Osteoblast (primary cell): ENCODE data around the gene CCDC89. TPM values are rescaled to one million over a fixed set of nuclear protein-coding genes. Genes with fewer than 3 reads are reported as not detected.

Experiments used
- DNase-seq: peaks from one replicate; pipeline ENCODE4 v3.0.0; 2011; ENCODE audit warnings: low spot score, mixed read lengths; ENCODE audit not compliant: insufficient read length; ENCODE audit errors: missing footprints
- H2AFZ ChIP-seq: 2 replicates; pipeline ENCODE4 v1.6.0; 2011; ENCODE audit warnings: mild to moderate bottlenecking, low read length
- H3K27ac ChIP-seq: 2 replicates; pipeline ENCODE4 v1.5.1; 2011; ENCODE audit warnings: mild to moderate bottlenecking, low read depth, low read length, moderate library complexity
- H3K27me3 ChIP-seq: 2 replicates; pipeline ENCODE4 v1.6.0; 2012; ENCODE audit warnings: mild to moderate bottlenecking, control low read depth, inconsistent platforms, low read length, moderate library complexity; ENCODE audit not compliant: insufficient read depth
- H3K36me3 ChIP-seq: 2 replicates; pipeline ENCODE4 v1.5.1; 2011; ENCODE audit warnings: mild to moderate bottlenecking, low read length, control low read depth, moderate library complexity; ENCODE audit not compliant: insufficient read depth
- H3K4me1 ChIP-seq: 2 replicates; pipeline ENCODE4 v1.5.1; 2011; ENCODE audit warnings: mild to moderate bottlenecking, low read length, control low read depth, moderate library complexity; ENCODE audit not compliant: insufficient read depth
- H3K4me2 ChIP-seq: 2 replicates; pipeline ENCODE4 v1.6.0; 2011; ENCODE audit warnings: mild to moderate bottlenecking, low read length; ENCODE audit not compliant: insufficient read depth
- H3K4me3 ChIP-seq: fragments of 200-600 bp; sonication (generic); 3 replicates; pipeline ENCODE4 v1.5.1; 2012; ENCODE audit warnings: mild to moderate bottlenecking, low read length, inconsistent platforms; ENCODE audit not compliant: insufficient read depth
- H3K79me2 ChIP-seq: 2 replicates; pipeline ENCODE4 v1.6.0; 2012; ENCODE audit warnings: mild to moderate bottlenecking, low read length, control low read depth, inconsistent platforms; ENCODE audit not compliant: insufficient read depth
- H3K9me3 ChIP-seq: 2 replicates; pipeline ENCODE4 v1.5.1; 2011; ENCODE audit warnings: low read depth, low read length, control low read depth
- H4K20me1 ChIP-seq: 2 replicates; pipeline ENCODE4 v1.6.0; 2012; ENCODE audit warnings: mild to moderate bottlenecking, low read length, control low read depth; ENCODE audit not compliant: insufficient read depth
- CTCF ChIP-seq: IDR thresholded peaks from 2 replicates; pipeline ENCODE4 v1.5.1; 2011; ENCODE audit warnings: mild to moderate bottlenecking, low read depth, low read length, moderate library complexity; ENCODE audit errors: extremely low read depth
- total RNA-seq: library from RNA; depleted of rRNA; stranded (reverse); fragments of >200 nt; gene quantifications from 2 replicates; pipeline ENCODE4 v1.2.3, GENCODE V29; 2012

CCDC89 gene
- total RNA-seq, 1 donor = 2.9 TPM

DNA sequence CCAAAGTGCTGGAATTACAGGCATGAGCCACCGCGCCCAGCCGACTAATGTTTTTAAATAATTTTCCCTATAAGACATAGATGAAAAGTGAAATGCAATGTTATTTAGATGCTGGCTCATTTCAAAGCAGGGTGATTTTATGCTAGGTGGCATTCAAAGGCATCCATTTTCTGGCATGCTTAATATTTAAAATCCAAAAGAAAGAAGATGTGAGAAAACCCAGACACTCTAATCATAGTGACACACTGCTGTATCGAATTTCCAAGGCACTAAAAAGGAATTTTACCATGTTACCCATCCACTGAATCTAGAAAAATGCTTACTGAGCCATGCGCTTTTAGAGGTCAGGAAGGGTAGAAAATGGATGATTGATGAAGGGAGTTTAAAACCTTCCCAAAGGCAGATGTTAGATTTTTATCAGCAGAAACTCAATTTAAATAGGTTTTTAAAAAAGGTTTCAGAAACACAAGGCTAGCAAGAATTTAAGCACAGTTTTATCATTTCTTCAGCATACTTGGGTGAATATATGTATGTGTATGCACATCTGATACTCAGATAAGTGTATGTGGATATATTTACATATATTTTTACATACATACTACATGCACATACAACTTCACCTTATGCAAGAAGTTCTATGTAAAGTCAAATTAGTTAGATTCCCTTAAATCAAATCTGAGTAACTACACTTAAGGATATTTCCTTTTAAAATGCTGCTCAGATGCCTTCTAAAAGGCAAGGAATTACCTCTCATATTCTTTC is 24.1 kb upstream of the CCDC89 start:
- no peaks in the 10 kb centered on the region for H3K9me3 ChIP-seq
- no peak overlapping the region for H3K4me2 ChIP-seq
- TF ChIP-seq CTCF = no peak
- no peaks in the 10 kb centered on the region for H3K36me3 ChIP-seq
- H3K4me3 ChIP-seq = no peak overlapping the region
- H3K4me1 ChIP-seq = peaks cover 17% of the 10 kb centered on the region
- H3K79me2 ChIP-seq = no peaks in the 10 kb centered on the region
- no peak for DNase-seq
- no peak overlapping the region for H2AFZ ChIP-seq
- H3K27me3 ChIP-seq = no peaks in the 10 kb centered on the region
- no peak overlapping the region for H3K27ac ChIP-seq
- H4K20me1 ChIP-seq = no peaks in the 10 kb centered on the region

DNA sequence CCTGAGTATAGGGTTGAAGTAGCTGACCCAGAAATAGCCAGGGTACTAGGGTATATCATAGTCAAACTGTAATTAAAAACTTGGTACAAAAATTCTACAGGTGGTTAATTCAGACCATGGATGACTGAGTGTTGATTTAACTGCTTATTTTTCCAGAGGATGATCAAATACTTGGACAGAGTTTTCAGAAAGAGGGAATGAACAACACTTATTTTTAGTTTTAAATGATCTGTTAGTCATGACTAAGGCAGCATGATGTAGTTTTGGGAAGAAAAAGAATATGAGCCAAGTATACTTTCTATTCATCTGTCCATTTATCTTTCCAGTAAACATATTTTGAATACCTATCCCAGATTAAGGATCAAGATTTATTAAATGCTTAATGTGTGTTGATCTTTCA is 19.8 kb upstream of the CCDC89 start:
- Histone ChIP-seq H3K4me1 (peaks cover 11% of the 10 kb centered on the region), H3K4me3 (no peak overlapping the region), H3K27ac (peak overlapping the region; percentile 26), H4K20me1 (no peaks in the 10 kb centered on the region), H3K27me3 (no peaks in the 10 kb centered on the region), H3K4me2 (peak overlapping the region; percentile 26), H3K9me3 (no peaks in the 10 kb centered on the region), H3K36me3 (no peaks in the 10 kb centered on the region), H3K79me2 (no peaks in the 10 kb centered on the region), H2AFZ (no peak overlapping the region)
- TF ChIP-seq CTCF = no peak
- DNase-seq = no peak

- Histone ChIP-seq H3K27ac (no peak overlapping the region), H3K36me3 (no peaks in the 10 kb centered on the region), H2AFZ (no peak overlapping the region), H3K4me3 (no peak overlapping the region), H3K9me3 (no peaks in the 10 kb centered on the region), H3K4me1 (peaks cover 11% of the 10 kb centered on the region), H3K79me2 (no peaks in the 10 kb centered on the region), H3K4me2 (no peak overlapping the region), H4K20me1 (no peaks in the 10 kb centered on the region), H3K27me3 (no peaks in the 10 kb centered on the region)
- TF ChIP-seq CTCF = no peak
- DNase-seq = no peak
Measured at GRCh38 chr11:85704967-85705366, 19.0 kb upstream of the CCDC89 start.

GRCh38 chr11:85699957-85700741 is 14.2 kb upstream of the CCDC89 start:
- H2AFZ ChIP-seq = no peak overlapping the region
- no peak for DNase-seq
- TF ChIP-seq CTCF = no peak
- no peak overlapping the region for H3K4me2 ChIP-seq
- peaks cover 10% of the 10 kb centered on the region for H3K4me1 ChIP-seq
- no peaks in the 10 kb centered on the region for H3K9me3 ChIP-seq
- no peaks in the 10 kb centered on the region for H3K27me3 ChIP-seq
- H3K4me3 ChIP-seq = no peak overlapping the region
- H3K36me3 ChIP-seq = no peaks in the 10 kb centered on the region
- no peaks in the 10 kb centered on the region for H4K20me1 ChIP-seq
- H3K27ac ChIP-seq = no peak overlapping the region
- no peaks in the 10 kb centered on the region for H3K79me2 ChIP-seq
